Naive B cell (primary cell): Measurements from ENCODE around the gene SLC66A3. TPM values are rescaled to one million over a fixed set of nuclear protein-coding genes. Genes with fewer than 3 reads are reported as not detected.

Experiments used
- ATAC-seq, 2 donors: fragments of 150-1000 bp; cut with Tn5 transposase; 2 replicates each; pipeline ENCODE4 v1.10.0; 2021; ENCODE audit warnings: low read depth in 2 of 2, mild to moderate bottlenecking in 2 of 2, moderate library complexity in 2 of 2
- DNase-seq: peaks from one replicate; pipeline ENCODE4 v3.0.0; 2022
- H3K27ac Mint-ChIP-seq, 6 donors: one replicate each; pipeline ENCODE4 v1.8.0; 2020 to 2022; ENCODE audit warnings: mild to moderate bottlenecking in 6 of 6, mixed read lengths in 6 of 6, moderate library complexity in 5 of 6, inconsistent platforms in 2 of 6
- H3K27me3 Mint-ChIP-seq, 3 donors: one replicate each; pipeline ENCODE4 v1.8.0; 2021 to 2022; ENCODE audit warnings: mixed read lengths in 3 of 3, mild to moderate bottlenecking in 1 of 3
- H3K36me3 Mint-ChIP-seq, 2 donors: one replicate each; pipeline ENCODE4 v1.8.0; 2020 to 2022; ENCODE audit warnings: mixed read lengths in 2 of 2, inconsistent platforms in 1 of 2, mild to moderate bottlenecking in 1 of 2
- H3K4me1 Mint-ChIP-seq, 3 donors: one replicate each; pipeline ENCODE4 v1.8.0; 2020 to 2022; ENCODE audit warnings: mixed read lengths in 3 of 3, inconsistent platforms in 1 of 3, mild to moderate bottlenecking in 1 of 3, moderate library complexity in 1 of 3
- H3K4me3 Mint-ChIP-seq, 8 donors: one replicate each; pipeline ENCODE4 v1.8.0; 2020 to 2022; ENCODE audit warnings: mild to moderate bottlenecking in 8 of 8, mixed read lengths in 8 of 8, moderate library complexity in 8 of 8, inconsistent platforms in 2 of 8
- H3K9me3 Mint-ChIP-seq, 7 donors: one replicate each; pipeline ENCODE4 v1.8.0; 2020 to 2022; ENCODE audit warnings: mixed read lengths in 7 of 7, mild to moderate bottlenecking in 5 of 7, inconsistent platforms in 2 of 7, moderate library complexity in 1 of 7
- polyA plus RNA-seq, 6 donors: library from polyadenylated mRNA; unstranded; fragments of 300-500 nt; fragmentation: Illumina TruSeq; gene quantifications; one replicate each; pipeline ENCODE4 v1.2.3, GENCODE V29; 2021; ENCODE audit warnings: low read depth in 6 of 6

SLC66A3 gene
- polyA plus RNA-seq, 6 donors from 2014 or later: 40.3 to 85.1 (median 43.9) TPM

DNA sequence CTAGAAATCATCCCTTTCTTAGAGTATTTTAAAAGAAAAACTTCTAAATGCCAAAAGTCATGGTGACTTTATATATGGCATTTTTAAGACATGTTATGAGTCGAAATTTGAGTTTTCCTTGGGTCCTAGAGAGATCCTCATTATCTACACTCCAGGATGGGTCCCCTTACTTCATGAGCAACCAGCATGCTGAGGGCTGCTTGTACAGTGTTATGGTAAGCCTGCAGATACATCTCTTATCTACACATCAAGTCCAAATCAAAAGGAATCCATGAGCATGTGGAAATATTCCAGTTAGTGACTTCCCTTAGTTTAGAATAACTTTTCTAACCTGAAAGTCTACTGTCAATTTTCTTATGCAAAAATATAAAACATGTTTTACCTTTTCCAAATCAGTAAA is 58.7 kb downstream of the SLC66A3 start:
- H3K27ac Mint-ChIP-seq: no peak overlapping the region
- peaks cover 0 to 4% (median 0%) of the 10 kb centered on the region in 3 donors for H3K4me1 Mint-ChIP-seq
- H3K27me3 Mint-ChIP-seq: no peaks in the 10 kb centered on the region
- H3K36me3 Mint-ChIP-seq: peaks cover 27 to 28% of the 10 kb centered on the region in 2 donors
- H3K9me3 Mint-ChIP-seq: no peaks in the 10 kb centered on the region
- no peak overlapping the region for H3K4me3 Mint-ChIP-seq
- no peak for DNase-seq
- ATAC-seq: no peak

DNA sequence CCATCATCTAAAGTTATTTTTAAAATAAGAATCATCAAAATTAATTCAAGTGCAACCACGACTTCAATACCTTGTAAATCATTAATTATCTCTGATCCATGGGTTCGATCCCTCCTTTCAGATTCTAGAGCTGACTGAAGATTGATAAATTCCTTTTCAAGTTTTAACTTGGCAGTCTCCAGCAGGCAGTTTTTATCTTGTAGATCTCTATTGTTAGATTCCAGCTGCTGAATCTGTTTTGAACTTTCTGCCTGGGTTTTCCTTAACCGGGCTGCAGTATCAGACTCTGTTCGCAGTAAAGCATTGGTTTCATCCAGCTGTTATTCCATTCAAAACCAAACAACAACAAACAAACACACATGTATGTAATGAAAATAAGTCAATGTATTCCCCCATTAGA is 59.5 kb downstream of the SLC66A3 start:
- H3K36me3 Mint-ChIP-seq: peaks cover 27 to 35% of the 10 kb centered on the region in 2 donors
- peaks cover 0 to 4% (median 0%) of the 10 kb centered on the region in 3 donors for H3K4me1 Mint-ChIP-seq
- no peak overlapping the region for H3K27ac Mint-ChIP-seq
- no peak for DNase-seq
- no peak overlapping the region for H3K4me3 Mint-ChIP-seq
- H3K27me3 Mint-ChIP-seq: no peaks in the 10 kb centered on the region
- no peak for ATAC-seq
- H3K9me3 Mint-ChIP-seq: no peaks in the 10 kb centered on the region

DNA sequence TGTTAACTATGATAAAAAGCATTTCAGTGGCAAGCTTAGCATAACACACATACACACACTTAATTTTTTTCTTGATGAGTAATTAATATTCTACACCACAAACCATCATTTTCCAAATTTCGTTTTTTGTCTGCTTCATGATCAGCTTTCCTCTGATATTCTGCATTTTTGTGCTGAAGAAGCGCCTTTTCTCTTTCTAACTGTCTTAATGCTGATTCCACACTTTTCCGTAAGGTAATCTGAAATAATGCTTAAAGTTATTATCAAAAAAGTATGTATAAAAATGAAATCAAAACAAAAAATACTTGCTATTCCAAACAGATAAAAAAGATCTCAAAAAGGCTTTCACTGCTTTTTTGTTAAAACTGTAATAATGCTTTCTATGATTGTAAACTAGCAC is 60.1 kb downstream of the SLC66A3 start:
- H3K27ac Mint-ChIP-seq: no peak overlapping the region
- H3K9me3 Mint-ChIP-seq: no peaks in the 10 kb centered on the region
- peaks cover 0 to 4% (median 0%) of the 10 kb centered on the region in 3 donors for H3K4me1 Mint-ChIP-seq
- DNase-seq (no peak), ATAC-seq (no peak)
- no peak overlapping the region for H3K4me3 Mint-ChIP-seq
- H3K27me3 Mint-ChIP-seq: no peaks in the 10 kb centered on the region
- peaks cover 29 to 39% of the 10 kb centered on the region in 2 donors for H3K36me3 Mint-ChIP-seq

DNA sequence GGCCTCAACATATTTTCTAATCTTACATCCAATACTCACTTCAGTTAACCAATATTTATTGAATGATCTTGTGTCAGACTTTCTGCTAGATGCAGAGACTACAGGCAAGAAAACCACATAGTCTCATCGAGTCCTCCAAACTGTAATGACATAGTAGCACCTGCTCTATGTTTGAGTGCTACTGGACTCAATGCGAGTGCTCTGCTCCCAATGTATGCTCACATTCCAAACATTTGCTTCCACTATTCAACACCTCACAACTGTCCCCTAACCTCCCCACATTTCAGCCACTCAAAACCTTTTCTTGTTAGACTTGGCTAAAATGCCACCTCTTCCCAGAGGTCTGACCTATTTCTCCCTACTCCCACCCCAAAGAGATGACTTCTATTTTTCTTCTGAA is 65.2 kb downstream of the SLC66A3 start:
- H3K36me3 Mint-ChIP-seq: peaks cover 24 to 27% of the 10 kb centered on the region in 2 donors
- no peaks in the 10 kb centered on the region for H3K9me3 Mint-ChIP-seq
- peak overlapping the region in 1 of 6 donors; percentile 76 for H3K27ac Mint-ChIP-seq
- no peaks in the 10 kb centered on the region for H3K27me3 Mint-ChIP-seq
- ATAC-seq: no peak
- H3K4me1 Mint-ChIP-seq: no peaks in the 10 kb centered on the region
- H3K4me3 Mint-ChIP-seq: no peak overlapping the region
- DNase-seq: no peak

DNA sequence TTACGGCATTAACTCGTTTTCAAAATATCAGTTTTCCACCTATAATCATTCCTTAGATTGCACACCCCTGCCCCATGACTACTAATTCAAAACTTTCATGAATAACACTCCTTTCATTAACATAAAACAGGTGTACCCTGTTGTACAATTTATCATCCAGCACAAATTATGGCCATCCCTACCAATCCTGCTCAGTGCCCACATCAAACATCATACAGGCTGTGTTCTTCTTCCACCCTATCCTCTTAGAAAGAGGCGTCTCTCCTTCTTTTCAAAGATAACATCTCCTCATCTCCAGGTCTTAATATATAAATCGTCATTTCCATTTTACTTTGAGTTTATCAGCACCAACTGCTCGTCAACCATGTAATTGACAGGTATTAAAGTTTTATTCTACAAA is 67.6 kb downstream of the SLC66A3 start:
- H3K4me3 Mint-ChIP-seq: no peak overlapping the region
- no peak for ATAC-seq
- H3K9me3 Mint-ChIP-seq: no peaks in the 10 kb centered on the region
- H3K36me3 Mint-ChIP-seq: peaks cover 17 to 26% of the 10 kb centered on the region in 2 donors
- no peak for DNase-seq
- no peaks in the 10 kb centered on the region for H3K4me1 Mint-ChIP-seq
- peak overlapping the region in 1 of 6 donors; percentile 92 for H3K27ac Mint-ChIP-seq
- H3K27me3 Mint-ChIP-seq: no peaks in the 10 kb centered on the region

DNA sequence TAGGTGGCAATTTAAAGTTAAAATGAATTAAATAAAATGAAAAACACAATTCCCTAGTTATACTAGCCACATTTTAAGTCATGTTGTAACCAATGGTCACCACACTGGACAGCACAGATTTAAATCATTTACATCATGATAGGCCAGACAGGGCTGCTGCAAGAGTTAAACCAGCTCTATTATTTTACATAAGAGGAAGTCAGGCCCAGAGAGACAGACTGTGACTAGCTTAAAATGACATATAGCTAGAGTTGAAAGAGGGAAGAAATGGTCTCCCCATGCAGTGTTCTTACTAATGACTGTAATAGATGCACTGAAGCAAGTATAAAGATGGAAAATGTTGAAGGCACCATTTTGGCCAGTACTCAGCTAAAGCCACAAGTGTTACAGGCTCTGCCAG is 69.6 kb downstream of the SLC66A3 start:
- DNase-seq (no peak), ATAC-seq (peak in 1 of 2 donors; percentile 32)
- Mint-ChIP-seq H3K27me3 (no peaks in the 10 kb centered on the region), H3K9me3 (no peaks in the 10 kb centered on the region), H3K4me1 (peaks cover 0 to 5% (median 0%) of the 10 kb centered on the region in 3 donors), H3K27ac (no peak overlapping the region), H3K4me3 (no peak overlapping the region), H3K36me3 (peaks cover 9 to 26% of the 10 kb centered on the region in 2 donors)

DNA sequence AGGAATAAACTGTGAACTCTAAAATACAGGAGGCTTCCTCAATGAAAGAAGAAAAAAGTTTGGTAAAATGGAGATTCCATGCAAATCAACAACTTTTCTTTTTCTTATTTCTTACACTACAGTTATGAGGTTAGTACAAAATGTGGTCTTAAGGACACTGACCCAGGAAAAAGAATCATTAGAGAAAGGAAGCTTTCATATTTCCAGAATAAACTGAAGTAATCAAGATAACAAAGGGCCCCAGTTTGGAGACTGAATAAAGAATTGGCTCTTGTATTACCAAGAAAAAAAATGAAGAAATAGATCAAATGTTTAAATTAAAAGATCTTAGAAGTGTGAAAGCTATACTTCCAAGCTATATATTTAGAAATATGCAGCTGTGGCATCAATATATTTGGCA is 72.3 kb downstream of the SLC66A3 start:
- H3K36me3 Mint-ChIP-seq: peaks cover 0 to 20% of the 10 kb centered on the region in 2 donors
- no peak overlapping the region for H3K27ac Mint-ChIP-seq
- H3K4me3 Mint-ChIP-seq: no peak overlapping the region
- H3K4me1 Mint-ChIP-seq: peaks cover 0 to 5% (median 0%) of the 10 kb centered on the region in 3 donors
- DNase-seq (no peak), ATAC-seq (no peak)
- no peaks in the 10 kb centered on the region for H3K27me3 Mint-ChIP-seq
- H3K9me3 Mint-ChIP-seq: no peaks in the 10 kb centered on the region

Other genes starting within 250 kb of the SLC66A3 start
- gene KCNF1, start 243.5 kb upstream of the SLC66A3 start, polyA plus RNA-seq: not detected
- 10 to 100 TPM in 3 of 6 donors, 1 to 10 TPM in 3; 3.2 to 21.2 (median 10.0) TPM for gene ROCK2, start 189.2 kb downstream of the SLC66A3 start, polyA plus RNA-seq